ENCODE results near the gene PPIG.
"Not testable (repeated sequence)": the region's sequence is repeated elsewhere in the genome, so short reads cannot be mapped to it uniquely, and the experiment has no call there.

Gene PPIG

GRCh38 chr2:169584005-169584877 lies at the start of gene PPIG:
TSS of gene PPIG (plus strand) at chr2:169584351. CDS start at chr2:169604042, 19,691 bp downstream.
- peak; percentile 83 for FAIRE-seq
- peak; percentile 94 for DNase-seq (ENCODE audit: insufficient read length, low spot score)

DNA sequence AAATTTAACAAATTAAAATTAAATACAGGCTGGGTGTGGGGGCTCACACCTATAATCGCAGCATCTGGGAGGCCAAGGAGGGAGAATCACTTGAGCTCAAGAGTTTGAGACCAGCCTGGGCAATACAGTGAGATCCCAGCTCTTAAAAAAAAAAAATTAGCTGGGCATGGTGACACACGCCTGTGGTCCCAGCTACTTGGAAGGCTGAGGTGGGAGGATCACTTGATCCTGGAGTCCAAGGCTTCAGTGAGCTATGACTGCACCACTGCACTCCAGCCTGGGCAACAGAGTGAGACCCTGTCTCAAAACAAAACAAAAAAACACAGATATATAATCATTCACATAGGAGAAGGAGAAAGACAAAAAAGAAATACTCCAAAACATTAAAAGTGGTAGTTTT lies 44.7 kb upstream of the PPIG start:
- DNase-seq (ENCODE audit: insufficient read length, low spot score); FAIRE-seq: not testable (repeated sequence)

- DNase-seq (ENCODE audit: insufficient read length, low spot score) (no peak), FAIRE-seq (no peak)
Measured at GRCh38 chr2:169540146-169540545, 44.0 kb upstream of the PPIG start.

DNA sequence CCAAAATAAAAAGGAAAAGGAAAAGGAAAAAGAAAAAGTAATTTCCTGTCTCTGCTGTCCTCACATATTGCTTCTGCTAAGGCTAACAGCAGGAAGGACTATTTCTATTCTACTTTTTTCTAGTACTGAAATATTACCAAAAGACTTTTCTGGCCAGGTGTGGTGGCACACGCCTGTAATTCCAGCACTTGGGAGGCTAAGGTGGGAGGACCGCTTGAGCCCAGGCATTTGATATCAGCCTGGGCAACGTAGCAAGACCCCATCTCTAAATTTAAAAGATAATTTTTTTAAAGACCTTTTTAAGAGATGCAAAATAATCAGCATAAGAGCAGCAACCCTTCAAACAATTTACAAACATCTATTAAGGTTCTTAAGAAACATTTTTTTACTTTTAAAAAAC lies 41.7 kb upstream of the PPIG start:
- DNase-seq (ENCODE audit: insufficient read length, low spot score) (no peak), FAIRE-seq (no peak)

DNA sequence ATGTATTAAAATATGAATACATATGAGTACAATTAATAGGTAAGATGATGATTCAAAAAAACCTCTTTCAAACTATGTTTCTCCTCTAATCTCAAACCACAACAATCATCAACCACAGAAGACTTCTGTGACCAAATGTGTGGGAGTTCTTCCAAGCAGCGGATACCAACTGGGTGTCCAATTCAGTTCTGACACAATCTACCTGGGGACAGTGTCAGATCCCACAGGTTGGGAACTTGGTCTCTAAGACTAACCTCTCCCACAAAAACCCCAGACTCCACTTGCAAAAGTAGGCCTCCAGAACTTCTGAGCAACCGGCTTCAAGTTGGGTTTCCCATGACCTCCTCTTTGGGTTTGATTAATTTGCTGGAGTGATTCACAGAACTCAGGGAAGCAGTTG lies 37.4 kb upstream of the PPIG start:
- DNase-seq (ENCODE audit: insufficient read length, low spot score), result no peak
- FAIRE-seq, result no peak

DNA sequence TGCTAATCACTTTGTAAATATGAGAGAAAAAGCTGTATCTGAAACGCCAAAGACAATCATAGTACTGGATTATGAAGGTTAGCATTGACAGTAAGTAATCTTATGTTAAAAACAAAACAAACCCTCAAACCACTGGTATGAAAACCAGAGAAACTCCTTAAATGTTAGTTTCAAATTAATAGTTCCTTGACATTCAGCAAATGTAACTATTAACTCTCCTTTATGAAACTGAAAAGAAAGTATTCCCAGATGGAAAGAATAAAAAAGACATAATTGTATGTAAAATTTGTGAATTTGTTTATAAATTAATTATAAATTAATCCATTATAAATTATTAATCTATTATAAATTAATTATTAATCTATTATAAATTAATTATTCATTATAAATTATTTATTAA lies 22.8 kb upstream of the PPIG start:
- DNase-seq (ENCODE audit: insufficient read length, low spot score), result no peak
- FAIRE-seq, result no peak

- not testable (repeated sequence) for DNase-seq (ENCODE audit: insufficient read length, low spot score); FAIRE-seq
Measured at GRCh38 chr2:169562084-169562483, 22.1 kb upstream of the PPIG start.

DNA sequence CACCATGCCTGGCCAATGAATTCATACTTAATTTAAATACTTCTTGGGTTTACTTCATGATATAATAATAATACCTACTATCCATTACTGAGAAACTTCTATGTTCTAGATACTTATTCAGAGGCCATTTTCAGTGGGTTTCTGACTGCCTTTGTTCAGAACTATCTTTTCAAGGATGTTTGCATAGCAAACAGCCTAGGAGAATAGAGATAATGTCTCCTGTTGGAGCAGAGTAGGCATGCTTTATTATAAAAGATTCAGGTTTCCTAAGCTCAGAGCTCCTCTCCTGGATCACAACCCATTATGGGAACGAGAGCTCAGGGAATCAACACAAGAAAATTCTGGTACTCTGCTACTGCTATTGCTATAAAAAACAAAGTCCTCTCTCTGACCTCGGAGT lies 21.6 kb upstream of the PPIG start:
- DNase-seq (ENCODE audit: insufficient read length, low spot score), result no peak
- no peak for FAIRE-seq

DNA sequence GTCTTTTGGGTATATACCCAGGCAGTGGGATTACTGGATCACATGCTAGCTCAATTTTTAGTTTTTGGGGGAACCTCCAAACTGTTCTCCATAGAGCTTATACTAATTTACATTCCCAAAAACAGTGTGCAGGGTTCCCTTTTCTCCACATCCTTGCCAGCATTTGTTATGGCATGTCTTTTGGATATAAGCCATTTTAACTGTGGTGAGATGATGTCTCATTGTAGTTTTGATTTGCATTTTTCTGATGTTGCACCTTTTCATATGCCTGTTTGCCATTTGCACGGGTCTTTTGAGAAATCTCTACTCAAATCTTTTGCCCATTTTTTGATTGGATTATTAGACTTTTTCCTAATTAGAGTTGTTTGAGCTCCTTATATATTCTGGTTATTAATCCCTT lies 18.5 kb upstream of the PPIG start:
- FAIRE-seq (no peak), DNase-seq (ENCODE audit: insufficient read length, low spot score) (no peak)

- FAIRE-seq, result no peak
Measured at GRCh38 chr2:169569948-169570347, 14.2 kb upstream of the PPIG start.

DNA sequence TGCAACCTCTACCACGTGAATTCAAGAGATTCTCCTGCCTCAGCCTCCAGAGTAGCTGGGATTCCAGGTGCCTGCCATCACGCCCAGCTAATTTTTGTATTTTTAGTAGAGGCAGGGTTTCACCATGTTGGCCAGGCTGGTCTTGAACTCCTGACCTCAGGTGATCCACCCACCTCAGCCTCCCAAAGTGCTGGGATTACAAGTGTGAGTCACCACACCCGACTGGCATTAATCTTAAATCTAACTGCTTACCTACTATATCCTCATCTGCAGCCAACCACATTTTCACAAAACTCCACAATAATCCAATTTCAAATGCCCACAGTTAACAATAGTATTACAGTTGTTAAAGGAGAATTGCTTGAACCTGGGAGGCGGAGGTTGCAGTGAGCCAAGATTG lies 13.4 kb upstream of the PPIG start:
- FAIRE-seq; DNase-seq (ENCODE audit: insufficient read length, low spot score): not testable (repeated sequence)

More at GRCh38 chr2:169569948-169570347, 14.2 kb upstream of the PPIG start:
- DNase-seq (ENCODE audit: insufficient read length, low spot score), result no peak

DNA sequence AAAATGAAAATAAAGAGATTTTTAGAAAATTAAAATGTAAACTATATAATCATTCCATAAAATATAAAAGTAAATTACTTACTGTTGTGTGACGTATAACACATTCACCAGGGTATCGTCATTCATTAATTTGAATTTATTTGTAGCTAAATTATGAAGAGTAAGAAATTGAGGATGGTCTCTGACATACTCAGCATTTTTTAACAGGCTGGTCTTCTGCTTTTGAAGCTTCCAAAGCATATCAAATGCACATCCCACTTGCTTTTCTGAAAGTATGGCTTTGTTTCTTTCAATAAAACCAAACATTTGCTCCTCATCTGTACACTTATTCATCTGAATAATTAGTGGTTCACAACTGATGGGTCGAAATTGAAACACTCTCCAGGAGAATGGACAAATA lies 12.6 kb upstream of the PPIG start:
- no peak for DNase-seq (ENCODE audit: insufficient read length, low spot score)

GRCh38 chr2:169572189-169572588 lies 12.0 kb upstream of the PPIG start:
- DNase-seq (ENCODE audit: insufficient read length, low spot score) (no peak), FAIRE-seq (no peak)

More for the DNA sequence above, 12.6 kb upstream of the PPIG start:
- FAIRE-seq, result no peak

GRCh38 chr2:169572821-169573159 lies 11.4 kb upstream of the PPIG start:
- no peak for FAIRE-seq
- no peak for DNase-seq (ENCODE audit: insufficient read length, low spot score)

- FAIRE-seq, result peak; percentile 90
- peak; percentile 81 for DNase-seq (ENCODE audit: insufficient read length, low spot score)
Measured at GRCh38 chr2:169573160-169573973, 10.8 kb upstream of the PPIG start, which contains the start of gene FASTKD1. TSS of gene FASTKD1 (minus strand) at chr2:169573865. CDS start at chr2:169572029, 1,836 bp downstream.

DNA sequence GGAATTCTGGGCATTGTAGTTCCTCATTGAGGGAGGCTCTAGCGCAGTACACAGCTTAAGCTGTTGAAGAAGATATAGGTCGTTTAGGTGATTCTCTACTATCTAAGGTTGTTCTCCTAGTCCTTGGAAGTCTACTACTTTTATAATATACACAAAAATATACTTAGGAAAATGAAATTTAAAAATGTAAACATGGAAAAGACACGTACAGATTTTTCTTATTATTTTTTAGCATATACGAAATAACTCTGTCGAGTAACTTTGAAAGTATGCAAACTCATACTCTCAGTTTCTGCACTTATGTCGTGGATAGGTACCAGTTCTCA lies 10.2 kb upstream of the PPIG start:
- no peak for FAIRE-seq
- DNase-seq (ENCODE audit: insufficient read length, low spot score), result no peak

- not testable (repeated sequence) for DNase-seq (ENCODE audit: insufficient read length, low spot score); FAIRE-seq
Measured at GRCh38 chr2:169574539-169574938, 9.6 kb upstream of the PPIG start.

DNA sequence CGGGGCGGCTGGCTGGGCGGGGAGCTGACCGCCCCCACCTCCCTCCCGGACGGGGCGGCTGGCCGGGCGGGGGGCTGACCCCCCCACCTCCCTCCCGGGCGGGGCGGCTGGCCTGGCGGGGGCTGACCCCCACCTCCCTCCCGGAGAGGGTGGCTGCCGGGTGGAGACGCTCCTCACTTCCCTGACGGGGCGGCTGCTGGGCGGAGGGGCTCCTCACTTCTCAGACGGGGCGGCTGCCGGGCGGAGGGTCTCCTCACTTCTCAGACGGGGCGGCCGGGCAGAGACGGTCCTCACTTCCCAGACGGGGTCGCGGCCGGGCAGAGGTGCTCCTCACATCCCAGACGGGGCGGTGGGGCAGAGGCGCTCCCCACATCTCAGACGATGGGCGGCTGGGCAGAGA lies 8.9 kb upstream of the PPIG start:
- DNase-seq (ENCODE audit: insufficient read length, low spot score); FAIRE-seq: not testable (repeated sequence)

DNA sequence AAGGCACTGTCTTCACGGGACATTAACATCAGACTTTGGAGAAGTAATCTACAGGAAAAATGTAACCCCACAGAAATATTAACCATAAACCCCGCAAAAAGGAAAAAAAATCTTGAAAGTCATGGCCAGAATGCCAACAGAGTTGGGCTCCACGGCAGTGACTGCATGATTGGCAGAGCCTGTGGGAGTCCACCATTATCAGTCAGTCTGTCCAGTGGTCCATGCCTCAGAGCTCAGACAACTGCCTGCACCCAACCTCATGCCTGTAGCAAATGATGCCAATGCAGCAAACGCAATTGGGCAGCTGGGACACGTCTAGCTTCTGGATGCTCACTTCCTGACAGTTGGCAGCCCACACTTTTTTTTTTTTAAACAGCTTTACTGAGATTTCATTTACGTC lies 5.1 kb upstream of the PPIG start:
- no peak for DNase-seq (ENCODE audit: insufficient read length, low spot score)
- no peak for FAIRE-seq

- FAIRE-seq; DNase-seq (ENCODE audit: insufficient read length, low spot score): not testable (repeated sequence)
Measured at GRCh38 chr2:169582552-169583266, 1.4 kb upstream of the PPIG start.

DNA sequence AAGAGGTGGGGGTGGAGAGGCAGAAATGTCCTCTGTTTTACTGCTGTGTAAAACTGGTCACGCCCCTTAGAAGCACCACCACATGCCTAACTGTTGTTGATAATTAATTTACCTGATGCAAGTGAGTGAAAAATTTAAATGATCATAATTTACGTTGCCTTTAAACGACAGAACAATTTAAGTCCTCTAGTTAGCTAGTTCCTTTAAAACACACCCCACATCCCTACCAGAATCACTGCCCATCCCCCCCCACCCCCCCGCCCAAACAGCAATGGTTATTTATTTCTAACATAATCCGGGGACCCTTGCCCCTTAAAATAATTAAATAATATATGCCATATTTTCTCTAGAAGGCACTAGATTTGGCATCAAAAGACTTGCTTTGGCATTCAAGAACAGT lies 633 bp upstream of the PPIG start:
- DNase-seq (ENCODE audit: insufficient read length, low spot score) (no peak), FAIRE-seq (no peak)
